Fibroblast of upper back skin (primary cell): ENCODE data around the gene ERAP2.
"Not testable (repeated sequence)": the region's sequence is repeated elsewhere in the genome, so short reads cannot be mapped to it uniquely, and the experiment has no call there.

Experiments used
- DNase-seq: peaks from one replicate; pipeline ENCODE4 v3.0.0-alpha.2; 2013

Gene ERAP2

GRCh38 chr5:96876292-96876850, at the start of gene ERAP2:
Gene ERAP2, plus strand, starts transcription at chr5:96876500. Its CDS starts 3,186 bp downstream, at chr5:96879686.
- peak; percentile 40 for DNase-seq

- DNase-seq: no peak
Measured at GRCh38 chr5:96829297-96829696, 47.0 kb upstream of the ERAP2 start.

GRCh38 chr5:96834016-96834415, 42.3 kb upstream of the ERAP2 start:
- no peak for DNase-seq

DNA sequence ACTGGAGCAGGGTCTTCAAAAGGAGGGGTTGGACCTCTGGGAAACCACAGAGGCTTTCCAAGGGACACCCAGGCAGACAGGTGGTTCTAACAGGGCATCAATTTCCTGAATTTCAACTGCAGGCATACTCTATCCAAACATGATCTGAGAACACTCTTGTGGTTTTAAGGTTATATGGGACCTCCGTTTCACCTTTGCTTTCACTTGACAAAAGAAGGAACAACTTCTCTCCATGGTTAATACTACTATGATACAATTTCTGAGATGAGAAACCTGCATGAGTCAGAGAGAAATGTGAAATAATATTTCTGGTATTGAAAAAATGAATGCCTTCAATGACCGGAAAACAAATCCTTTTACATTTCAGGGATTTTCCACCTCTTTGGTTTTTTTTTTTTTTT, 40.5 kb upstream of the ERAP2 start:
- no peak for DNase-seq

DNA sequence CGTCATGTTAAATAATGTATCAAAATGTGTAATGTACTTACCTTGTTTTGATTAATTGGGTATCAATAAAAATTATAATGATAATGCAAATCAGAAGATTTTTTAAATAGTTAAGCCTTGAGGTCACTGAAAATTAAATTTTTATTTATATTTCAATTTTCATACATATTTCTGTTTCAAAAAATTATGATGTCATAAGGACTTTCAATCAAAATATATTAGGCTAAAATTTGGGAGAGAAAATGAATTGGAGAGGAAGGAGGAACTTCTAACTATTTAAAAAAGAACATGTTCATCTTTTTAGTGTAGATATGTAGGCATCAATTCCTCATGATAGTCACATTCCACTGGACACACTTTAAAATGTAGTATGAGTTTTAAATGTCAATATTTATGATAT, 39.5 kb upstream of the ERAP2 start:
- DNase-seq: no peak

DNA sequence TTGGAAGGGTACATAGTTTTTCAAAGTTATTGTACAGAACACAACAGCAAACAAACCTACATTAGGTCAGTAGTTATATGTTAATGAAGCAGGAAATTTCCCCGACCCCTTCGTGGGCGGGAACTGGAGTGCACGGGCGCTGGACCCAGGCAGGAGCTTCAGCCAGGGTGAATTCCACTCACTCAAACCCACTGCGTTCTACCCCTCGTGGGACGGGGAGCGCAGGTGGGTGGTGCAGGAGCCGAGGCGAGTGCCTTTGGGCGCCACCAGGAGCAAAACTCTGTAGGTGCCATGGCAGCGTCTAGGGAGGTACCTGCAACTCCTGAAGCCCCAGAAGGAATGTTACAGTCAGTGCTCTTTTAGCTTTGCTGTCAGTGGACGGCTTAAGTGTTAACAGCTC, 39.0 kb upstream of the ERAP2 start:
- DNase-seq: no peak

DNA sequence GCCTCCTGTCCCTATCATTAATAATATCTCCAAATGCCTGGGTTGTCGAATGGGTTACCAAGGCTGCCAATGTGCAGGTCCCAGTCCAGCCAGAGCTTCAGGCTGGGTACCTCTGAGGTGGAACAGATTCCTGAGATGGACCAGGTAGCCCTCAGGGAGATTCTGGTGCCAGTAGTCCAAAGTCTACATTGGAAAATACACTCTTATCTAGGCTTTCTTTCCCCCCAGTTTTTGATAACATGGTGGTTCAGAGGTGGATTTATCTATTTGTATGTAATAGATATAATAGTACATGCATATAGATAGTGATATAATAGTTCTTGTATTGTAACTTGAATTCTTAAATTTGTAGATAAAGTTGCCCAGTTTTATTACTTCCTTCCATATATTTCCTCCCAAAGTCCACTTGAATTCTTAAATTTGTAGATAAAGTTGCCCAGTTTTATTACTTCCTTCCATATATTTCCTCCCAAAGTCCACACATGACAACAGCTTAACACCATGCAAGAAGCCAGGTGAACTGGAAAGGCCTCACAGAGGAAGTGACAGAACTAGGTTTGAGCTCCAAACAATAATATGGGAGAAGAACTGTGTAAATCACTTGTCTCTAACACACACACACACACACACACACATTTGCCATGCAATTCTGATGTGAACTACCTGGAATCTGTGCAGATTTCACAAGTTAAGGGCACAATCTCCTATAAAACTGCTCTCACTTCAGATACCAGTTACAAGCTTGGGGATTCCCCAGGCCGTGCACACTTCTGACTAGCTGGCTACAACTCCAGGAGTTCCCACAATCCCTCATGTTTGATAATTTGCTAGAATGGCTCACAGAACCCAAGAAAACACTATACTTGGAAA, 37.9 kb upstream of the ERAP2 start:
- DNase-seq: no peak

DNA sequence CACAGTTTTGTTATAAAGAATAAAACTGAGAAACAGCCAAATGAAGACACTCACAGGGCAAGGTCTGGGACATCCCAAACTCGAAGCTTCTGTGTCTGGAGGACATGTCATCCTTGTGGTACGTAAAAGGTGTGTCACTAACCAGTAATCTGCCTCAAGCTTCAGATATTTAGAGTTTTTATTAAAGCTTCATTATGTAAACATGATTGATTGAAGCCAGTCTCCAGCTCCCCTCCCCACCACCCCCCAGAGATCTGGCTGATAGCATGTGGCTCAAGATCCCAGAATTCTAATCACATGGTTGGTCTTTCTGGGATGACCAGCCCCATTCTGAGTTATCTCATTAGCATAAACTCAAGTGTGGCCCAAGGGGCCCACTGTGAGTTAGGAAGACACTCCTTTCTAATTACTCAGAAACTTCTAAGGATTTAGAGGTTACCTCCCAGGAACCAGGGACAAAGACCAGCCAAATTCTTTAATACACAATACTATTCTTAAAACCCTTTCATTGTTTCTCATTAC, 37.2 kb upstream of the ERAP2 start:
- no peak for DNase-seq

DNA sequence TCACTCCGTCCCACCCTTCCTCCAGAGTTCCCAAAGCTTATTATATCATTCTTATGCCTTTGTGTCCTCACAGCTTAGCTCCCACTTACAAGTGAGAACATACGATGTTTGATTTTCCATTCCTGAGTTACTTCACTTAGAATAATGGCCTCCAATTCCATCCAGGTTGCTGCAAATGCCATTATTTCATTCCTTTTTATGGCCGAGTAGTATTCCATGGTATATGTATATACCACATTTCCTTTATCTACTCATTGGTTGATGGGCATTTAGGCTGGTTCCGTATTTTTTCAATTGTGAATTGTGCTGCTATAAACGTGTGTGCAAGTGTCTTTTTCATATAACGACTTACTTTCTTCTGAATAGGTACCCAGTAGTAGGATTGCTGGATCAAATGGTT, 34.4 kb upstream of the ERAP2 start:
- DNase-seq: not testable (repeated sequence)

DNA sequence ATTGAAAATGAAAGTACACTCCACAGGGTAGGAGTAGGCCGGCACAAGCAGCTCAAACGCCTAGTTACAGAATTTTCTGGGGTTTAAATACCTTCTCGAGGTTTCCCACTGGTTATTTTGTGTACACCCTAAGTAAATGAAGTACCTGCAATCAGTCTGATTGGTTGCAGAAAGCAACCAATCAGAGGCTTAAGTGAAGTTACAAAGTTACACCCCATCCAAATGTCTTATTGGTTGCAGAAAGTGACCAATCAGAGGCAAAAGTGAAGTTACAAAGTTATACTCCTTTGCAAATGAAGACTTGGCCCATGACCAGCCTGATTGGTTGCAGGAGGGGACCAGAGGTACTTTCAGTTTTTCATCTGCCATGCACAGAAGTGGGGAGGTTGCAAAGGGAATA, 33.2 kb upstream of the ERAP2 start:
- DNase-seq: no peak

DNA sequence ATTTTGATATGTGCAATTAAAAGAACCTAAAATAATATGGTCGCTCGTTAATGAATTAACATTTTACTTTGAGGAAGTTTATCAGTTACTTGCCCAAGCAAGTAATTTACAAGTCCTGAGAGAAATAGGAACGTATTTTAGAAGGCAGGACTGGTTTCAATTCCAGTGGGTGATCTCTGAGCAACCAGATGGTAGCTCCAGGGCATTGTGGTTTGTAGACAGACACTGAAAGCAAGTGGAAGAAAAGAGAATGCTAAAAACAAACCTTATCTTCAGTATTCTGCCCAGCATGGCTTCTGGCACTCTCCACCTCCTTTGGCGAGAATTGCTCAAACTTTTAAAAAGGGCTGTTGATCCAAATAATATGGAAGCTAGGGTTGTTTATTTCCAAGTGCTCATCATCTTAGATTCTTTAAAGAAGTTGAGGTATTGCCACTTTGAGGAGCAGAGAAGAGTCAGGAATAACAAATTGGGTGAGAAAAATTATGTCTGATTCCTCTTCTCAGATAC, 31.8 kb upstream of the ERAP2 start:
- no peak for DNase-seq

DNA sequence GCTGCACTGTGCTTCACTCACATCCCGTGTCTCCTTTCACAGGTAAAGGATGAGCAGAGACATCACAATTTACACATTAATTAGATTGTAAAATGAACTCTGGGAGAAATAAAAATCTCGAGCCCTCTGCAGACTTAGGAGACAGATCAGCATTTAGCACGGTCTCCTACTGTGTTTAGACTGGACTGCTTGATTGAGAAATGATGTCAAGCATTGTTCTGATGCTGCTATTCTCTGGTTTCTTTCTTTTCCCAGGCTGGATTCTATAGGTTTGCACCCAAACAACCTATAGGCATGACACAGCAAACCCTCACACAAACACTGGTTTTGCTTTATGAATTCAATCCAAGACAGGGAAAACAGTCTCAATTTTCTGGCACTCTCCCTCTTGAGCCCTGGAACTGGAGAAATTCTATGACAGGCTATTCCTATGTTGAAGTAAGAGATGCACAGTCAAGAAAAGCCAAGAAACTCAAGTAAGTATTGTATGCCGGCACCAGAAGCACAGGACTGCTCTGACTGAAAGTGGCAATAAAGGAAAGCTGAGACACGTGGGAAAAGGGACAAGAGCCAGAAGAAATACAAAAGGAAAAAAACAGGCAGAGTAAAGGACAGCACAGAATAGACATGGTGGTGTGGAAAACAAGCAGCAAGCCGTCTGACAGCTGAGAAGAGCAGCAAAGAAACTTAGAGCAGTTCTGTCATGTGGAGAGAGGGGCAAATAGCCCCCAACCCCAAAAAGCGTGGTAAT, 24.8 kb upstream of the ERAP2 start:
- DNase-seq: no peak

GRCh38 chr5:96852759-96853158, 23.5 kb upstream of the ERAP2 start:
- peak; percentile 69 for DNase-seq

DNA sequence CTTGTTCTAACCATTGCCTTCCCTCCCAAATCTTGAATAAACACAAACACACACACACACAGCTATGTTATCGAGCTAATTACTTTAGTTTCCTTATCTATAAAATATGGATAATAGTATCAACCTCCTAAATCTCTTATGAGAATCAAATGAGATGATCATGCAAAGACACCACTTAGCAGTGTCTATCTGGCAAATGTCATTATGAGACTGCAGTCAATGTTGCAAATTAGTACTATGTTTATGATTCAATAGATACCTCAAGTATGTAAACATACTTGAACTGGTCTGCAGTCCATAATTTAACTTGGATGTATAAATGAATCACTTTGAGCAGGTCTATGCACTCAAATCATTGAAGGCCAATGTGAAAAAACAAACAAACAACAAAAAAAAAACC, 22.2 kb upstream of the ERAP2 start:
- DNase-seq: no peak

- DNase-seq: peak; percentile 52
Measured at GRCh38 chr5:96855031-96855872, 21.0 kb upstream of the ERAP2 start.

DNA sequence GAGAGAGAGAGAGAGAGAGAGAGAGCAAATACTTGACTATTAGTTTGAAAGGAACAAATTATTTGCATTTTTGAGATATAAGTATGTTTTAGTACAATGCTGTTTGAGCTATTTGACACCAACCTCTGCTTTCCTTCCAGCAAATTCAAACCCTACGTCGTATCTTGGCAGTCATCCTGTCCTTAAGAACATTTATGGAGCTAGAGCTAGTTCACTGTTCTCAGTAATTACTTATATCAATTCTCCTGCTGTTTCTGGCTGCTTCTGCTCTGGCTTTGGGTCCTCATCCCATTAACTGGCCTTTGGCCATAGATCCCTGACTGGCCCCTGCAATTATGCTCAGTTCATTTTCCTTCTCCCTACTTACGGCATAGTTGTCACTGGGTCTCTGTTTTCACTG, 19.9 kb upstream of the ERAP2 start:
- DNase-seq: peak; percentile 55

GRCh38 chr5:96857454-96857853, 18.8 kb upstream of the ERAP2 start:
- no peak for DNase-seq

GRCh38 chr5:96857924-96858323, 18.4 kb upstream of the ERAP2 start:
- DNase-seq: no peak

DNA sequence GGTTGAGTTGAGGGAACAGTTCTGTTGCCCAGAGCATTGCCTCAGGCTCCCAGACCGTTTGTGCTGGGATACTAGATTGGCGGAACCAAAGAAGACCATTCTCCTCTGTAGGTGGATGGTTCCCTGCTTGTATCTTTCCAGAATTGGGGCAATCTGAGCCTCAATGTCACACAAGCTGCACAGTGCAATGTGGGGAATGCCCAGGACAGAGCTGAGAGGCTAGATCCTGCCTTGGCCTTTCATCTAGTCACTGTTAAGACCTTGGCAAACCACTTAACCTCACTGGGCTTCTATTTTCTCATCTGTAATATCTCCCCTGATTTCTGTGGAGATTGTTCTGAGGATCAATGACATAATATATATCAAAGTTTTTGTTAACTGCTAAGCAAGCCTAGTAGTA, 16.9 kb upstream of the ERAP2 start:
- no peak for DNase-seq

DNA sequence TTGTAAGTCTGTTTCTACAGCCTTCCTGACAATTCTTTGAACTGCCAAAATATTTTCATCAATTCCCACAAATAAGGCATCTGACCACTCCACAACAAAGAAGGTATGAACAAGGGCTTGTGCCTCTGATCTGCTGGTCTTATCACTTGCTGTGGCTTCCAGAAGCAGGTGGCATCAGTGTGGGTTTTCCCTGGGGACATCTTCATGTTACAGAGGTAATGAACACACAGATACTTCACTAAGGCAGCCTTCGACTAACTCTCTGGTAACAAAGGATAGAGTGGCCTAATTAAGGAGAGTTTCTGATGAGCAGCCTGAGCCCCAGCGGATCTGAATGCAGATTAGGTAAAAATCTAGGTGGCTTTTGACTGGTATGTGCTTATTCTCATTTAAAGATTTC, 15.2 kb upstream of the ERAP2 start:
- no peak for DNase-seq

DNA sequence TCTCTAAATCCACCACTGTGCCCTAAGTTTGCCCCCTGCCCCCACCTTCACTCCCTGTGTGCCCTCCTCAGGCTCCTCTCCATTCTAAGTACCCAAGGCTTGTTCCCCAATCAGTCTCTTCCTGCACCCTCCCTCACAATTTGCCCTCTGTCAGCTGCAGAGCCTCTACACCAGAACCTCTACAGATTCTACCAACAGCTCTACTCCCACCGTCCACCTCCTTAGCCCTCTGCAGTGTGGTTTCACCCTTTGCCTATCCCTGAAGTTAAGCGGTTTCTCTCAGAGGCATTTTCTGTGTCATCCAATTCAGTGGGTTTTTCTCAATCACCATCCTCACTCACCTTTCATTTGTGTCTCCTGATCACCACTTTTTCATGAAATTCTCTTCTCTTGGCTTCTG, 13.2 kb upstream of the ERAP2 start:
- no peak for DNase-seq

- no peak for DNase-seq
Measured at GRCh38 chr5:96863949-96864584, 12.2 kb upstream of the ERAP2 start.
